Astrocyte (in vitro differentiated cells and primary cell): ENCODE measurements around the gene C1QL4. TPM values are rescaled to one million over a fixed set of nuclear protein-coding genes. Genes with fewer than 3 reads are reported as not detected.
"Not testable (repeated sequence)": the region's sequence is repeated elsewhere in the genome, so short reads cannot be mapped to it uniquely, and the experiment has no call there.

Experiments used
- DNase-seq: peaks from one replicate; pipeline ENCODE4 v3.0.0-alpha.2; 2010; ENCODE audit warnings: low read depth
- FAIRE-seq: peaks from 2 replicates; lab custom pipeline; 2011; peaks lifted over from hg19 to GRCh38; lab: Jason Lieb, UNC
- H2AFZ ChIP-seq: 2 replicates; pipeline ENCODE4 v1.6.0; 2012; ENCODE audit warnings: low read depth, low read length, inconsistent platforms
- H3K27ac ChIP-seq: 2 replicates; pipeline ENCODE4 v1.5.1; 2011; ENCODE audit warnings: low read depth, low read length, inconsistent platforms
- H3K27me3 ChIP-seq: 2 replicates; pipeline ENCODE4 v1.6.0; 2011; ENCODE audit warnings: low read length, inconsistent platforms; ENCODE audit not compliant: insufficient read depth
- H3K36me3 ChIP-seq: 2 replicates; pipeline ENCODE4 v1.5.1; 2011; ENCODE audit warnings: low read length, inconsistent platforms; ENCODE audit not compliant: insufficient read depth
- H3K4me1 ChIP-seq: 2 replicates; pipeline ENCODE4 v1.5.1; 2011; ENCODE audit warnings: low read length, inconsistent platforms; ENCODE audit not compliant: insufficient read depth
- H3K4me2 ChIP-seq: 2 replicates; pipeline ENCODE4 v1.6.0; 2012; ENCODE audit warnings: low read length, inconsistent platforms
- H3K4me3 ChIP-seq: 2 replicates; pipeline ENCODE4 v1.5.1; 2011; ENCODE audit warnings: low read depth, mild to moderate bottlenecking, low read length, inconsistent platforms; ENCODE audit not compliant: insufficient read depth
- H3K79me2 ChIP-seq: 2 replicates; pipeline ENCODE4 v1.6.0; 2012; ENCODE audit warnings: mild to moderate bottlenecking, low read length, inconsistent platforms; ENCODE audit not compliant: insufficient read depth
- H3K9ac ChIP-seq: 2 replicates; pipeline ENCODE4 v1.6.0; 2012; ENCODE audit warnings: mild to moderate bottlenecking, low read length, inconsistent platforms
- H3K9me3 ChIP-seq: 2 replicates; pipeline ENCODE4 v1.5.1; 2012; ENCODE audit warnings: low read depth, mild to moderate bottlenecking, low read length, inconsistent platforms; ENCODE audit not compliant: insufficient read depth
- H4K20me1 ChIP-seq: 2 replicates; pipeline ENCODE4 v1.6.0; 2012; ENCODE audit warnings: low read length, inconsistent platforms; ENCODE audit not compliant: insufficient read depth
- H3K27ac Mint-ChIP-seq: one replicate; pipeline ENCODE4 v1.8.0; 2021; ENCODE audit warnings: mild to moderate bottlenecking, mixed read lengths; ENCODE audit not compliant: unreplicated experiment
- H3K27me3 Mint-ChIP-seq: one replicate; pipeline ENCODE4 v1.8.0; 2021; ENCODE audit warnings: low read depth, mixed read lengths; ENCODE audit not compliant: unreplicated experiment
- H3K36me3 Mint-ChIP-seq: one replicate; pipeline ENCODE4 v1.8.0; 2021; ENCODE audit warnings: low read depth, mixed read lengths; ENCODE audit not compliant: unreplicated experiment
- H3K4me1 Mint-ChIP-seq: one replicate; pipeline ENCODE4 v1.8.0; 2021; ENCODE audit warnings: low read depth, mixed read lengths; ENCODE audit not compliant: unreplicated experiment
- H3K4me3 Mint-ChIP-seq: one replicate; pipeline ENCODE4 v1.8.0; 2021; ENCODE audit warnings: mild to moderate bottlenecking, moderate library complexity, mixed read lengths; ENCODE audit not compliant: unreplicated experiment
- H3K9me3 Mint-ChIP-seq: one replicate; pipeline ENCODE4 v1.8.0; 2021; ENCODE audit warnings: mild to moderate bottlenecking, mixed read lengths; ENCODE audit not compliant: unreplicated experiment
- CTCF ChIP-seq: IDR thresholded peaks from 2 replicates; pipeline ENCODE4 v1.5.1; 2011; ENCODE audit warnings: low read depth, mild to moderate bottlenecking, inconsistent platforms, low read length, moderate library complexity; ENCODE audit not compliant: insufficient read depth
- EZH2 ChIP-seq: IDR thresholded peaks from 2 replicates; pipeline ENCODE4 v1.6.1; 2012; ENCODE audit warnings: mild to moderate bottlenecking, low read length, inconsistent platforms; ENCODE audit not compliant: insufficient read depth
- total RNA-seq: library from RNA; stranded (reverse); gene quantifications from 2 replicates; pipeline ENCODE4 v1.2.1, GENCODE V29; 2021

Gene C1QL4
- total RNA-seq, 1 donor from 2014 or later = 0.09 TPM

- FAIRE-seq (no peak), DNase-seq (no peak)
- Histone ChIP-seq H3K36me3 (no peaks in the 10 kb centered on the region), H3K9me3 (no peaks in the 10 kb centered on the region), H3K79me2 (no peaks in the 10 kb centered on the region), H3K9ac (no peak overlapping the region), H3K4me2 (no peak overlapping the region), H4K20me1 (no peaks in the 10 kb centered on the region), H3K27me3 (peaks cover 7% of the 10 kb centered on the region), H3K4me3 (no peak overlapping the region), H3K27ac (no peak overlapping the region), H3K4me1 (no peaks in the 10 kb centered on the region), H2AFZ (no peak overlapping the region)
- H3K36me3 Mint-ChIP-seq = no peaks in the 10 kb centered on the region
- peaks cover 10% of the 10 kb centered on the region for H3K27me3 Mint-ChIP-seq
- H3K9me3 Mint-ChIP-seq = no peaks in the 10 kb centered on the region
- H3K4me1 Mint-ChIP-seq = peaks cover 11% of the 10 kb centered on the region
- H3K4me3 Mint-ChIP-seq = no peak overlapping the region
- H3K27ac Mint-ChIP-seq = no peak overlapping the region
- no peak for TF ChIP-seq EZH2
- TF ChIP-seq CTCF = no peak
Observed at GRCh38 chr12:49283541-49284429, 53.2 kb downstream of the C1QL4 start.

- peaks cover 11% of the 10 kb centered on the region for H3K4me1 Mint-ChIP-seq
- H2AFZ ChIP-seq, H3K4me1 ChIP-seq, H3K4me3 ChIP-seq, H3K36me3 Mint-ChIP-seq, H3K9ac ChIP-seq, H3K9me3 Mint-ChIP-seq, H4K20me1 ChIP-seq, H3K4me3 Mint-ChIP-seq, DNase-seq, H3K27ac ChIP-seq, H3K27ac Mint-ChIP-seq, H3K79me2 ChIP-seq, H3K36me3 ChIP-seq, FAIRE-seq, H3K9me3 ChIP-seq, H3K27me3 ChIP-seq, H3K27me3 Mint-ChIP-seq, H3K4me2 ChIP-seq: not testable (repeated sequence)
Observed at GRCh38 chr12:49282740-49283375, 54.1 kb downstream of the C1QL4 start.

Other genes with a start within 250 kb of the C1QL4 start
- gene DHH, start 242.4 kb downstream of the C1QL4 start, total RNA-seq = 0.05 and 0.16 TPM in 2 replicates
- 58.7 and 61.0 TPM in 2 replicates for gene LMBR1L, start 226.3 kb downstream of the C1QL4 start, total RNA-seq
- gene TUBA1B, start 205.8 kb downstream of the C1QL4 start, total RNA-seq = 811 and 939 TPM in 2 replicates
- gene TUBA1A, start 148.1 kb downstream of the C1QL4 start, total RNA-seq = 772 and 932 TPM in 2 replicates
- 345 and 408 TPM in 2 replicates for gene TUBA1C, start 72.1 kb downstream of the C1QL4 start, total RNA-seq
- gene PRPH, start 42.0 kb downstream of the C1QL4 start, total RNA-seq = not detected in 2 replicates
- gene TROAP, start 13.9 kb downstream of the C1QL4 start, total RNA-seq = 2.2 and 2.7 TPM in 2 replicates
- 0.34 and 0.52 TPM in 2 replicates for gene DNAJC22, start 9.7 kb upstream of the C1QL4 start, total RNA-seq
- 44.0 and 46.3 TPM in 2 replicates for gene SPATS2, start 30.3 kb upstream of the C1QL4 start, total RNA-seq
- 0.14 TPM in 1 of 2 replicates, not detected in the other for gene KCNH3, start 201.8 kb upstream of the C1QL4 start, total RNA-seq
- gene MCRS1, start 231.0 kb upstream of the C1QL4 start, total RNA-seq = 41.3 and 45.2 TPM in 2 replicates